Nucleus accumbens (tissue), 56 donors: ENCODE measurements around the gene SKOR1.

Experiments
- DNase-seq, 56 donors: peaks; one replicate each; lab custom pipeline; 2025; lab: John Stamatoyannopoulos, UW

The SKOR1 gene

GRCh38 chr15:67824976-67825880, at the start of gene SKOR1:
Gene SKOR1 (plus strand): TSS chr15:67825509. CDS start chr15:67825603, 94 bp downstream.
- DNase-seq: no peak

DNA sequence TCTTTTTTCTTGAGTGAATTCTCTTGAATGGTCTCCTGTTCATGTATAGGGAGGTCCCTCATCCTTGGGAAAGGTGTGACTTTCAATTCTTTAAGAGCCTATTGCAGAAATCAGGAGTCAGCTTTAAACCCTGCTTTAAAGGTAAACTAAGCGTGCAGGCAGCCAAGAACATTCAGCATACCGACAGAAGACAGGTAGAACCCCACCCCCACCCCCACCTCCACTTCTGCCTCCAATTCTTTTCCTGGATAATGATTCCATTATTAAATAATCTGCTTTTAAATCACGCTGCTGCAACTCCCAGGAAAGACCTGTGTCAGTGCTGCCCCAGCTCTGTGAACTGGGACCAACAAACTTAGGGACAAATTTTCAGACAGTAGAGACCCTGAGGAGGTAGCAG, 49.3 kb upstream of the SKOR1 start:
- DNase-seq: peak in 3 of 56 donors; percentile 7 to 22 (median 9)

DNA sequence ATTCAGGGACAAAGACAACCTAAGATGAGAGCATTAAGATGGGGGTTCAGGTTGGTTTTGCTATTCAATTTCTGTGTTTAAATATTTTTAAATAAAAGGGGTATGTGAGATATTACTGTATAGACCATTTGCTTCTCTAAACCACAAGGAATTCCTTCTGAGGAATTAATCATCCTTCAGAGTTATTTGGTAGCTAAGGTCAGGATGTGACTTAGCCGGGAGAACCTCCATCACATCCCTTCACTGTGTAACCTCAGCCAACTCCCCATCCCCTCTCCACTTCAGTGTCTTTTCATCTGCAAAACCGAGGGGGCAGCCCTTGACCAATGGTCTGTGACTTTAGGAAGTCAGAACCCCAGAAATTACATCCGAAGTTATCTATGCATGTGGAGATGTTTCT, 48.7 kb upstream of the SKOR1 start:
- DNase-seq: no peak

GRCh38 chr15:67777071-67777470, 48.2 kb upstream of the SKOR1 start:
- peak in 1 of 56 donors; percentile 4 for DNase-seq

GRCh38 chr15:67777773-67778172, 47.5 kb upstream of the SKOR1 start:
- no peak for DNase-seq

GRCh38 chr15:67778968-67779548, 46.3 kb upstream of the SKOR1 start:
- DNase-seq: no peak

GRCh38 chr15:67779549-67780111, 45.7 kb upstream of the SKOR1 start:
- DNase-seq: no peak

DNA sequence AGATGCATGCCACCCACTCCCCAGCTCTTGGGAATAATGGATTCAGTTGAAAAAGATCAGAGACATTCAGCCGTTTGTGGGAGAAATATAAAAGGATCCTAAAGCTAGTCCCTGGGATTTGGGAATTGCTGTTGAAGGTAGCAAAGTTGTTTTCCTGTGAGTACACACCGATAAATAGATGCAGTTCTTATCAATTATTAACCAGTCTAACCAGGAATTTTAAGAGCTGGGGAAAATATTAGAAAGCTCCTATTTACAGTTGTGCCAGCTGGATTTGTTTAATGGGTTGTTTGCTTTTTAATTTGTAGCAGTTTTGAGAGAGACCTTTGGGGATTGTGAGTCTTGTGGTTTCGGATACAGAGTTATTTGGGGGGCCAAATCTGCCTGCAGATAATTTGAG, 44.2 kb upstream of the SKOR1 start:
- no peak for DNase-seq

- peak in 2 of 56 donors; percentile 9 to 14 for DNase-seq
Observed at GRCh38 chr15:67781907-67782690, 43.2 kb upstream of the SKOR1 start.

GRCh38 chr15:67782691-67782991, 42.7 kb upstream of the SKOR1 start:
- no peak for DNase-seq

DNA sequence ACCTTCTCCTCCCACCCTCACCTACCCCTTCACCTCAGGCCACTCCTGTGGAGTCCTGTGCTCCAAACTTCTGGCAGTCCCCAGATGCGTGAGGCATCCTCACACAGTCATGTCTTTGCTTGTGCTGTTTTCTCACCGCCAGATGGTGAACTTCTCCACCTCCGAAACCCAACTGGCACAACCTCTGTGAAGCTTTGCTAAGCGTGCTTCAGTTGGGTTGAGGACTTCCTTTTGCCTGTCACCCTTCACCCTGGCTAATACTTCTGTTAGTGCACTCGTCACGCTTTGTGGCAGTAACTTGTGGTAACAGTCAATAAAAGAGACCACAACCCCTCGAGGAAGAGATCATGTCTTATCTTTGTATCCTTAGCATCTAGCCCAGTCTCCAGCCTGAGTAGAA, 42.0 kb upstream of the SKOR1 start:
- no peak for DNase-seq

GRCh38 chr15:67784090-67784781, 41.1 kb upstream of the SKOR1 start:
- no peak for DNase-seq

DNA sequence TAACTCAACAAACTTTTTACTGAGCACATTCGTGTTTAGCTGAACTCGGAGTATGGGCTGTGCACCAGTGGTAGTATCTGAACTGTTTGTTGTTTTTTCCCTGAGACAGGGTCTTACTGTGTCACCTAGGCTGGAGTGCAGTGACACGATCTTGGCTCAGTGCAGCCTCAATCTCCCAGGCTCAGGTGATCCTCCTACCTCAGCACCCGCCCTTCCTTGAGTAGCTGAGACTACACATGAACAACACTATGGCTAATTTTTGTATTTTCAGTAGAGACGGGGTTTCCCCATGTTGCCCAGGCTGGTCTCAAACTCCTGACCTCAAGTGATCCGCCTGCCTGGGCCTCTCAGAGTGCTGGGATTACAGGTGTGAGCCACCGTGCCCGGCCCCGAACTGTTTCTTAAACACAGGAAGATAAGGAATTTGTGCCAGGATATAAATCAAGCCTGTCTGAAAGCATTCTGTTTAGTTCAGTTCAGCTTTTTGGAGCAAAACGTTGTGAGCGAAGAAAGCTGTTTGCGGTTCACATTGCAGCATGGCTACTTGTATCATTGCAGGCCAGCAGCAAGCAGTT, 40.4 kb upstream of the SKOR1 start:
- no peak for DNase-seq

DNA sequence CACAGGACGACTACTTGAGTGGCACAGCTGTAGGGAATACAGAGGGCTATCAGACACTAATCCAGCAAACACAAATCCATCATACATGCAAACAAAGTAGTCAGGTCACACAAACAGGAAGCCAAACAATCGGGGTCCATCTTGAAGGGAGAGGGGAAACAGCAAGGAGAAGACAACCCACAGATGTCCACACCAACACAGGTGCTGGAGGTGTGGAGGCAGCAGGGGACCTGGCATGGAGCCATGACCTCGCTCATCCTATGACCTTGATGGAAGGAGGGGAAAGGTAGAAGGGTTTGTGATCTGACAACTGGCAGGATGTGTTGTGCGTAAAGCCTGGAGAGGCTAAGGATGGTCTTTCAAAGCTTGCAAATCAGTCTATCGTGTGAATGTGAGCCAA, 39.9 kb upstream of the SKOR1 start:
- no peak for DNase-seq

- DNase-seq: no peak
Observed at GRCh38 chr15:67786646-67787045, 38.7 kb upstream of the SKOR1 start.

DNA sequence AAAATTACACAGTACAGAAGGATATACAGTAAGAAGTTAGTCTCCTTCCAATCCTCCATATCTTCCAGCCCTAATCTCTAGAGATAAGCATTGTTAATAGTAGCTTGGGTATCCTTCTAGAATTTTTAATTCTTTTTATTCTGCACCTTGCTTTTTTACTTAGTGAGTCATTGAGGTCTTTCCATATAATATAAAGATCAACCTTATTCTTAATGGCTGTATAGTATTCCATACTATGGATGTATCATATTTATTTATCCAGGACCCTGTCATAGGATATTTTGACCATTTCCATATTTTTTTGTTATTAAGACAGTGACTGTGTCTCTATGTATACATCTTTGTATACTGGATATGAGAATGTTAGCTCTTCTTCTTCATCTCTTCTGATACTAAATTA, 36.3 kb upstream of the SKOR1 start:
- no peak for DNase-seq

GRCh38 chr15:67790610-67791319, 34.5 kb upstream of the SKOR1 start:
- DNase-seq: no peak

DNA sequence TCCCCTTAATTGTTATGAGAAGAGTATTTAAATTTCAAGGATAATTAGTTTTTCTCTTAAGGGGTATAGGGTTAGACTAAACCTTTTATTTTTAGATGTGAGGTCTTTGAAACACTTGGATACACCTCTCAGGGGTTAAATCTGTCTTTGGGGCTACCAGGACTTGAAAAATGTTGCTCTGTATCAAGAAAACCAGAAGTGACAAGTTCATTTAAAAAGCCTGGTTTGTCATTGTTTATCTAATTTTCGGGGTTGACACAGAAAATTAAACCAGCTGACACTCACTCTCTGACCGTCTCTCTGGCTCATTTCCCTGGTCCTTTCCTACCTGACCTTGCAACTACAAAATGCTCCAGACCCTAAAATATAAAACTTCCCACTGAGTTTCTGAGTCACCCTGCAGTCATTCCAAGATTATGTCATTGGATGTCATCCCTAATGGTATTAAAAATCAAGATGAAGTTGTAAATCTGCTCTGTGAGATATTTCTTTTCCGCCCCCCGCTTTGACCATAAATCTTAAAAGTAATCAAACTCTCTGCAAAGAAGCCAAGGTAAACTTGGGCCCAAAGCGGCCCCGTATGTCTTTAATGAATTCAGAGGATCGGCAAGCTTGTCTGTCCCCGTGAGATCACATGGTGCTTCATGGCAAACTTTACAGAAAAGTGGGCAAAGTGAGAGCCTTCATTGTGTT, 32.9 kb upstream of the SKOR1 start:
- no peak for DNase-seq
